Smooth muscle cell (in vitro differentiated cells): ENCODE data around the gene RAD9A. TPM values are rescaled to one million over a fixed set of nuclear protein-coding genes. Genes with fewer than 3 reads are reported as not detected.

Source experiments
- DNase-seq: peaks from one replicate; lab custom pipeline; 2025; ENCODE audit not compliant: unreplicated experiment; lab: John Stamatoyannopoulos, UW
- H2AFZ ChIP-seq: fragments of 200-600 bp; sonication (generic); 2 replicates; pipeline ENCODE4 v1.6.0; 2016; ENCODE audit warnings: antibody characterized with exemption, low read depth, mild to moderate bottlenecking
- H3F3A ChIP-seq: fragments of 200-600 bp; sonication (generic); 2 replicates; pipeline ENCODE4 v1.6.0; 2017; ENCODE audit warnings: antibody characterized with exemption, low read depth
- H3K27ac ChIP-seq: fragments of 200-600 bp; sonication (generic); 2 replicates; pipeline ENCODE4 v1.5.1; 2016; ENCODE audit warnings: low read depth, mild to moderate bottlenecking
- H3K27me3 ChIP-seq: fragments of 200-600 bp; sonication (generic); 2 replicates; pipeline ENCODE4 v1.6.1; 2016; ENCODE audit warnings: low read depth, mild to moderate bottlenecking
- H3K36me3 ChIP-seq: fragments of 200-600 bp; sonication (generic); 2 replicates; pipeline ENCODE4 v1.5.1; 2016; ENCODE audit warnings: low read depth
- H3K4me1 ChIP-seq: fragments of 200-600 bp; sonication (generic); 2 replicates; pipeline ENCODE4 v1.5.1; 2016; ENCODE audit warnings: low read depth
- H3K4me2 ChIP-seq: fragments of 200-600 bp; sonication (generic); 2 replicates; pipeline ENCODE4 v1.6.0; 2016; ENCODE audit warnings: mild to moderate bottlenecking
- H3K4me3 ChIP-seq: fragments of 200-600 bp; sonication (generic); 2 replicates; pipeline ENCODE4 v1.5.1; 2016; ENCODE audit warnings: mild to moderate bottlenecking
- H3K79me2 ChIP-seq: fragments of 200-600 bp; sonication (generic); 2 replicates; pipeline ENCODE4 v1.6.0; 2016; ENCODE audit warnings: low read depth, mild to moderate bottlenecking
- H3K9ac ChIP-seq: fragments of 200-600 bp; sonication (generic); 2 replicates; pipeline ENCODE4 v1.6.0; 2016; ENCODE audit warnings: low read depth
- H3K9me3 ChIP-seq: fragments of 200-600 bp; sonication (generic); replicated peaks from 2 replicates; pipeline ENCODE4 v1.5.1; 2016; ENCODE audit warnings: low read depth
- H4K20me1 ChIP-seq: fragments of 200-600 bp; sonication (generic); 2 replicates; pipeline ENCODE4 v1.6.0; 2016; ENCODE audit warnings: low read depth
- WGBS: methylation state at CpG from one replicate; pipeline ENCODE4 v1.1.7; 2016; ENCODE audit warnings: low lambda C conversion rate; 5-methylcytosine and 5-hydroxymethylcytosine counted together
- polyA plus RNA-seq: library from polyadenylated mRNA; unstranded; fragments of >200 nt; fragmentation: Nextera tagmentation; extraction: Ambion mirVana; gene quantifications from 2 replicates; pipeline ENCODE4 v1.2.1, GENCODE V29; 2016
- total RNA-seq: library from RNA; depleted of rRNA; stranded (reverse); fragments of >200 nt; gene quantifications from 2 replicates; pipeline ENCODE4 v1.2.3, GENCODE V29; 2014
- TF ChIP-seq, protein P1 (sequence below): fragments of 200-600 bp; sonication (generic); IDR thresholded peaks from 2 replicates; pipeline ENCODE4 v1.5.1; 2017; ENCODE audit warnings: borderline replicate concordance, mild to moderate bottlenecking, antibody characterized with exemption; ENCODE audit not compliant: insufficient read depth, poor library complexity, severe bottlenecking

The RAD9A gene
- total and polyA plus RNA-seq, 2 experiments from 2014 or later = 19.5 to 21.4 TPM

DNA sequence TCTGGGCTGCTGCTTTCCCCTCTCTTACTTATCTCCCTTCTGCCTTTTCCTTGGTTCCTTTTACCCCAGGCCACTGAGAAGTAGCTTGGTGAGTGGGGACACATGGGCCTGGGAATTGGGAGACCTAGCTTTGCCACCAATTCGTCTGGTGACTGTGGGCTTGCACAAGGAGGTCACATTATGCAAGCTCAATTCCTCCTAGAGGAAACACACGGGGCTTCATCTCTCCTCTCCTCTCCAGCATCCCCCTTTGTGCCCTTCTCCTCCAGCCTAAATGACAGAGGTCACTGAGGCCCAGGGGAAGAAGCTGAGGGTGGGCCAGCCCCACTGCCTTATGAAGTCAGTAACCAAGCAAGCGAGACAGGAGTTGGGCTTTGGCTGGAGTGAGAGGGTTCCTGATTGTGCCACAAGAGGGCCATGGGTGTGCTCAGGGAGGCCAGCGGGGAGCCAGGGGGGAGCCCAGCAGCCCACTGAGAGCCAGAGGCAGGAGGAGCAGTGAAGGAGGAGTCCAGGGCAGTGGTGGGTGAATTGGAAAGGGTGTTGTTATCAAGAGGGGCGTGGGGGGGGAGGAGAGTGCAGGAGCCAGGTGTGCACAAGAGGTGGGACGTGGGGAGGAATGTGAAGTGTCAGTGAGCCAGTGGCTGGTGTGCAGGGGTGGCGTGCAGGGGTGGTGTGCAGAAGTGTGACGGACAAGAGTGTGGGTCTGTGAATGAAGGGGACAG is 20.4 kb upstream of the RAD9A start:
- peaks cover 57% of the 10 kb centered on the region for H4K20me1 ChIP-seq
- H3K9me3 ChIP-seq = no peaks in the 10 kb centered on the region
- H3K4me2 ChIP-seq = peak overlapping the region; percentile 100
- H3K27ac ChIP-seq = no peak overlapping the region
- peaks cover 3% of the 10 kb centered on the region for H3K79me2 ChIP-seq
- peak overlapping the region; percentile 97 for H3K4me3 ChIP-seq
- WGBS = 52% methylated on average over 7 of the region's 8 CpGs
- H3K27me3 ChIP-seq = no peaks in the 10 kb centered on the region
- no peak for DNase-seq
- peaks cover 36% of the 10 kb centered on the region for H3K4me1 ChIP-seq
- no peaks in the 10 kb centered on the region for H3F3A ChIP-seq
- TF ChIP-seq, protein P1, sequence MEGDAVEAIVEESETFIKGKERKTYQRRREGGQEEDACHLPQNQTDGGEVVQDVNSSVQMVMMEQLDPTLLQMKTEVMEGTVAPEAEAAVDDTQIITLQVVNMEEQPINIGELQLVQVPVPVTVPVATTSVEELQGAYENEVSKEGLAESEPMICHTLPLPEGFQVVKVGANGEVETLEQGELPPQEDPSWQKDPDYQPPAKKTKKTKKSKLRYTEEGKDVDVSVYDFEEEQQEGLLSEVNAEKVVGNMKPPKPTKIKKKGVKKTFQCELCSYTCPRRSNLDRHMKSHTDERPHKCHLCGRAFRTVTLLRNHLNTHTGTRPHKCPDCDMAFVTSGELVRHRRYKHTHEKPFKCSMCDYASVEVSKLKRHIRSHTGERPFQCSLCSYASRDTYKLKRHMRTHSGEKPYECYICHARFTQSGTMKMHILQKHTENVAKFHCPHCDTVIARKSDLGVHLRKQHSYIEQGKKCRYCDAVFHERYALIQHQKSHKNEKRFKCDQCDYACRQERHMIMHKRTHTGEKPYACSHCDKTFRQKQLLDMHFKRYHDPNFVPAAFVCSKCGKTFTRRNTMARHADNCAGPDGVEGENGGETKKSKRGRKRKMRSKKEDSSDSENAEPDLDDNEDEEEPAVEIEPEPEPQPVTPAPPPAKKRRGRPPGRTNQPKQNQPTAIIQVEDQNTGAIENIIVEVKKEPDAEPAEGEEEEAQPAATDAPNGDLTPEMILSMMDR = peak; percentile 36
- no peaks in the 10 kb centered on the region for H3K36me3 ChIP-seq
- H3K9ac ChIP-seq = no peak overlapping the region
- no peak overlapping the region for H2AFZ ChIP-seq

GRCh38 chr11:67371911-67372320 is 19.9 kb upstream of the RAD9A start:
- DNase-seq = no peak
- Histone ChIP-seq H3K4me1 (peaks cover 41% of the 10 kb centered on the region), H3K9ac (no peak overlapping the region), H2AFZ (no peak overlapping the region), H3K4me3 (peak overlapping the region; percentile 97), H3F3A (no peaks in the 10 kb centered on the region), H3K36me3 (no peaks in the 10 kb centered on the region), H3K4me2 (peak overlapping the region; percentile 100), H3K27me3 (no peaks in the 10 kb centered on the region), H3K27ac (peak overlapping the region; percentile 41), H4K20me1 (peaks cover 51% of the 10 kb centered on the region), H3K79me2 (peaks cover 3% of the 10 kb centered on the region), H3K9me3 (no peaks in the 10 kb centered on the region)
- 11% methylated on average over 11 of the region's 16 CpGs for WGBS
- TF ChIP-seq, protein P1 = no peak

DNA sequence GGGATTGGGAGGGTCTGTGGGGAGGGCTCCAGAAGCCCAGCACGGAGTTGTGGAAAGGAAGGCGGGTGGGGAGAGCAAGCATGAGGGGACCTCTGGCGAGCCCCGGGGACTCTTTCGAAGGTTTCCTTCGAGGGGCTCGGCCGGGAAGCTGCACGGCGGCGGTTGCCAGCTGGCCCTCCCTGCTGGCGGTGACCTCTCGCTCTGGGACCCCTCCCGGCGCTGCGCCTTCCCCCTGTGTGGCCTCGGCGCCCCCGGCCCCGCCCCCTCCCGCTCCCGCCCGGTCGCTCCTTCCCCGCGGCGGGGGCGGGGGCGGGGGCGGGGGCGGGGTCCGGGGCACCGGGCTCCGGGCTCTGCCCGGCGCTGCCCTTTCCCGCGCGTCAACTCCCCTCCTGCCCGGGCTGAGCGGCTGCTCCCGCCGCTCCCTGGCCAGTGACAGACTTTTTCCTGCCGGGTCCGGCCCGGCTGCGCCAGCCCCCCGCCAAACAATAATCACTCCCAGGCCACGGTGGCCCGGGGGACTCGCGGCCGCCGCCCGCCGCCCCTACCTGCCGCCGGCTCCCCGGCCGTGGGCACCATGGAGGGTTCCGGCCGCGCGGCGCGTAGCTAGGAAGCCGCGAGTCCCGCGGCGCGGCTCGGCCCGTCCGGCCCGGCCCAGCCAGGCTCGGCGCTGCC is 19.3 kb upstream of the RAD9A start:
- Histone ChIP-seq H3K4me3 (peak overlapping the region; percentile 97), H3F3A (no peaks in the 10 kb centered on the region), H3K27ac (peak overlapping the region; percentile 85), H3K4me2 (peak overlapping the region; percentile 100), H3K4me1 (peaks cover 41% of the 10 kb centered on the region), H2AFZ (no peak overlapping the region), H3K9ac (no peak overlapping the region), H3K36me3 (no peaks in the 10 kb centered on the region), H3K27me3 (no peaks in the 10 kb centered on the region), H3K9me3 (no peaks in the 10 kb centered on the region), H4K20me1 (peaks cover 46% of the 10 kb centered on the region), H3K79me2 (peaks cover 3% of the 10 kb centered on the region)
- TF ChIP-seq, protein P1 = no peak
- no peak for DNase-seq
- 7% methylated on average over 12 of the region's 78 CpGs for whole genome bisulfite sequencing
